Measurements from ENCODE around the gene LRFN4. TPM values are rescaled to one million over a fixed set of nuclear protein-coding genes. Genes with fewer than 3 reads are reported as not detected.

Gene LRFN4
- polyA plus RNA-seq, 1 donor from 2014 or later: 85.0 TPM

DNA sequence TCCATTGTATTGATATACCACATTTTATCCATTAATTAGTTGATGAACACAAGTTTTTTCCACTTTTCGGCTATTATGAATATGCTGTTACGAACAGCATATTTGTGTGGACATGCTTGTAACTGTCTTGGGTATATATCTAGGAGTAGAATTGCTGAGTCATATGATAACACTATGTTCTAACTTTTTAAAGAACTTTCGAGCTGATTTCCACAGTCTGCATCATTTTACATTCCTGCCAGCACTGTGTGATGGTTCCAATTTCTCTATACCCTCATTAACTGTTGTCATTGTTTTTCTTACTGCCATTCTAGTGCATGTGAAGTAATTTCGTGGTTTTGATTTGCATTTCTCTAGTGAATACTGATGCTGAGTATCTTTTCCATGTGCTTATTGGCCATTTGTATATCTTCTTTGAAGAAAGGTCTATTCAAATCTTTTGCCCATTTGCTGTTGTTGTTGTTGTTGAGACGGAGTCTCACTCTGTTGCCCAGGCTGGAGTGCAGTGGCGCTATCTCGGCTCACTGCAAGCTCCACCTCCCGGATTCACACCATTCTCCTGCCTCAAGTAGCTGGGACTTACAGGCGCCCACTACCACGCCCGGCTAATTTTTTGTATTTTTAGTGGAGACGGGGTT, 21.0 kb upstream of the LRFN4 start:
- Histone ChIP-seq H3K36me3 (ENCODE audit: insufficient read depth, low read length) (no peaks in the 10 kb centered on the region), H3K27me3 (ENCODE audit: insufficient read depth, low read depth, low read length) (no peaks in the 10 kb centered on the region), H3K27ac (ENCODE audit: low read length) (no peak overlapping the region), H3K9ac (ENCODE audit: low read length) (no peak overlapping the region), H3K9me2 (ENCODE audit: insufficient read depth, low read length) (no peaks in the 10 kb centered on the region), H3F3A (ENCODE audit: insufficient read depth, low read length, poor library complexity, severe bottlenecking) (no peaks in the 10 kb centered on the region), H3K79me2 (replicated peaks; ENCODE audit: insufficient read depth, low read length) (no peaks in the 10 kb centered on the region), H4K20me1 (ENCODE audit: insufficient read depth) (no peaks in the 10 kb centered on the region), H3K4me2 (ENCODE audit: low read length) (no peak overlapping the region), H2AFZ (ENCODE audit: low read depth, low read length) (no peak overlapping the region), H3K4me3 (ENCODE audit: low read length) (no peak overlapping the region), H3K9me3 (ENCODE audit: low read length) (no peaks in the 10 kb centered on the region)
- TF ChIP-seq EP300 (conservative IDR thresholded peaks at IDR 0.05; ENCODE audit: poor library complexity, severe bottlenecking) (no peak), TAF1 (IDR thresholded peaks at IDR 0.05; ENCODE audit: low read depth) (no peak), EZH2 (IDR thresholded peaks at IDR 0.05; ENCODE audit: borderline replicate concordance, insufficient read depth, low read length, poor library complexity, severe bottlenecking) (no peak), POLR2AphosphoS5 (IDR thresholded peaks at IDR 0.05) (no peak), MXI1 (conservative IDR thresholded peaks at IDR 0.05; ENCODE audit: poor library complexity, severe bottlenecking) (no peak)
- TF ChIP-seq, protein P1, sequence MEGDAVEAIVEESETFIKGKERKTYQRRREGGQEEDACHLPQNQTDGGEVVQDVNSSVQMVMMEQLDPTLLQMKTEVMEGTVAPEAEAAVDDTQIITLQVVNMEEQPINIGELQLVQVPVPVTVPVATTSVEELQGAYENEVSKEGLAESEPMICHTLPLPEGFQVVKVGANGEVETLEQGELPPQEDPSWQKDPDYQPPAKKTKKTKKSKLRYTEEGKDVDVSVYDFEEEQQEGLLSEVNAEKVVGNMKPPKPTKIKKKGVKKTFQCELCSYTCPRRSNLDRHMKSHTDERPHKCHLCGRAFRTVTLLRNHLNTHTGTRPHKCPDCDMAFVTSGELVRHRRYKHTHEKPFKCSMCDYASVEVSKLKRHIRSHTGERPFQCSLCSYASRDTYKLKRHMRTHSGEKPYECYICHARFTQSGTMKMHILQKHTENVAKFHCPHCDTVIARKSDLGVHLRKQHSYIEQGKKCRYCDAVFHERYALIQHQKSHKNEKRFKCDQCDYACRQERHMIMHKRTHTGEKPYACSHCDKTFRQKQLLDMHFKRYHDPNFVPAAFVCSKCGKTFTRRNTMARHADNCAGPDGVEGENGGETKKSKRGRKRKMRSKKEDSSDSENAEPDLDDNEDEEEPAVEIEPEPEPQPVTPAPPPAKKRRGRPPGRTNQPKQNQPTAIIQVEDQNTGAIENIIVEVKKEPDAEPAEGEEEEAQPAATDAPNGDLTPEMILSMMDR (IDR thresholded peaks at IDR 0.05; ENCODE audit: poor library complexity, severe bottlenecking): no peak
- TF ChIP-seq, protein P2, sequence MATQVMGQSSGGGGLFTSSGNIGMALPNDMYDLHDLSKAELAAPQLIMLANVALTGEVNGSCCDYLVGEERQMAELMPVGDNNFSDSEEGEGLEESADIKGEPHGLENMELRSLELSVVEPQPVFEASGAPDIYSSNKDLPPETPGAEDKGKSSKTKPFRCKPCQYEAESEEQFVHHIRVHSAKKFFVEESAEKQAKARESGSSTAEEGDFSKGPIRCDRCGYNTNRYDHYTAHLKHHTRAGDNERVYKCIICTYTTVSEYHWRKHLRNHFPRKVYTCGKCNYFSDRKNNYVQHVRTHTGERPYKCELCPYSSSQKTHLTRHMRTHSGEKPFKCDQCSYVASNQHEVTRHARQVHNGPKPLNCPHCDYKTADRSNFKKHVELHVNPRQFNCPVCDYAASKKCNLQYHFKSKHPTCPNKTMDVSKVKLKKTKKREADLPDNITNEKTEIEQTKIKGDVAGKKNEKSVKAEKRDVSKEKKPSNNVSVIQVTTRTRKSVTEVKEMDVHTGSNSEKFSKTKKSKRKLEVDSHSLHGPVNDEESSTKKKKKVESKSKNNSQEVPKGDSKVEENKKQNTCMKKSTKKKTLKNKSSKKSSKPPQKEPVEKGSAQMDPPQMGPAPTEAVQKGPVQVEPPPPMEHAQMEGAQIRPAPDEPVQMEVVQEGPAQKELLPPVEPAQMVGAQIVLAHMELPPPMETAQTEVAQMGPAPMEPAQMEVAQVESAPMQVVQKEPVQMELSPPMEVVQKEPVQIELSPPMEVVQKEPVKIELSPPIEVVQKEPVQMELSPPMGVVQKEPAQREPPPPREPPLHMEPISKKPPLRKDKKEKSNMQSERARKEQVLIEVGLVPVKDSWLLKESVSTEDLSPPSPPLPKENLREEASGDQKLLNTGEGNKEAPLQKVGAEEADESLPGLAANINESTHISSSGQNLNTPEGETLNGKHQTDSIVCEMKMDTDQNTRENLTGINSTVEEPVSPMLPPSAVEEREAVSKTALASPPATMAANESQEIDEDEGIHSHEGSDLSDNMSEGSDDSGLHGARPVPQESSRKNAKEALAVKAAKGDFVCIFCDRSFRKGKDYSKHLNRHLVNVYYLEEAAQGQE (IDR thresholded peaks at IDR 0.05; ENCODE audit: borderline replicate concordance): no peak

DNA sequence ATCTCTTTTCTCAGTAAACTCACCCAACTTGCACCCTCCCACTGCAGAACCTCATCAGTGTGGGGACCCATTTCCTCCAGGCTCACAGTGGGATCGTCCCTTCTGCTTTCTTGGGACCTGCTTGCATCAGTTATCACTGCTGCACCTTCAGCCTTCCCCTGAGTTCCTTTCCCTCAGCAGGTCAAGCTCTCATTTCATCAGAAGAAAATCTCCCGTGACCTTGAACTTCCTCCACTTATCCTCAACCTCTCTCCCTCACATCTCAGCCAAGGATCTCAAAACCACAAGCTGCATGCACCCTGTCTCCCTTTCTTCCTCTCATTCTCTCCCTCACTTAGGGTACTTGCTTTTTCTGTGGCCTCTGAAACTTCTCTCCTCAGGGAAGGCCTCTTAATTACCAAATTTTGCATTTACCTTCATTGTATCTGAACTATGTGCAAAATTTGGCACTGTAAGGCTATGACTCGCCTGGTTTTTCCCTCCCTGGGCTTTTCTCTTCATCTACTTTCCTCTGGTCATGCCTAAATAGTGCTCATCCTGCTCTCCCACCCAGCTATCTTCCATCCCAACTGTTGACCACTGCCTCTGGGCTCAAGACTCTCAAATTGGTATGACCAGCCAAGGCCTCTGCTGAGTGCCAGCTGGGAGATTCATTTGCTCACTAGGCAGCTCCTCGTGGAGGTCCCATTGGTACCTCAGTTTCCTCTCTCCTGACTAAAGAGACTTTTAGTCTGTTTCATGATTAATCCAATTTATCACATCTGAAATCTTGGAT, 16.4 kb upstream of the LRFN4 start:
- Histone ChIP-seq H2AFZ (ENCODE audit: low read depth, low read length) (no peak overlapping the region), H3K27ac (ENCODE audit: low read length) (no peak overlapping the region), H4K20me1 (ENCODE audit: insufficient read depth) (no peaks in the 10 kb centered on the region), H3K4me3 (ENCODE audit: low read length) (no peak overlapping the region), H3K79me2 (replicated peaks; ENCODE audit: insufficient read depth, low read length) (peaks cover 24% of the 10 kb centered on the region), H3K27me3 (ENCODE audit: insufficient read depth, low read depth, low read length) (no peaks in the 10 kb centered on the region), H3K9me2 (ENCODE audit: insufficient read depth, low read length) (no peaks in the 10 kb centered on the region), H3F3A (ENCODE audit: insufficient read depth, low read length, poor library complexity, severe bottlenecking) (no peaks in the 10 kb centered on the region), H3K4me2 (ENCODE audit: low read length) (no peak overlapping the region), H3K36me3 (ENCODE audit: insufficient read depth, low read length) (no peaks in the 10 kb centered on the region), H3K9me3 (ENCODE audit: low read length) (no peaks in the 10 kb centered on the region), H3K9ac (ENCODE audit: low read length) (peak overlapping the region; percentile 3)
- TF ChIP-seq MXI1 (conservative IDR thresholded peaks at IDR 0.05; ENCODE audit: poor library complexity, severe bottlenecking): no peak
- no peak for TF ChIP-seq SMC3 (conservative IDR thresholded peaks at IDR 0.05; ENCODE audit: poor library complexity)
- TF ChIP-seq, protein P1 (IDR thresholded peaks at IDR 0.05; ENCODE audit: poor library complexity, severe bottlenecking): no peak
- TF ChIP-seq POLR2AphosphoS5 (IDR thresholded peaks at IDR 0.05): no peak
- TF ChIP-seq TAF1 (IDR thresholded peaks at IDR 0.05; ENCODE audit: low read depth): no peak
- no peak for TF ChIP-seq RAD21 (conservative IDR thresholded peaks at IDR 0.05)
- no peak for TF ChIP-seq EZH2 (IDR thresholded peaks at IDR 0.05; ENCODE audit: borderline replicate concordance, insufficient read depth, low read length, poor library complexity, severe bottlenecking)

Data from neural cell (in vitro differentiated cells).